ENCODE data around the gene RHO. TPM values are rescaled to one million over a fixed set of nuclear protein-coding genes. Genes with fewer than 3 reads are reported as not detected.

Gene RHO
- total RNA-seq, 2 donors from 2014 or later = not detected

- intact Hi-C loops (cut with DNase I) = no loop called here
- ATAC-seq (no peak), DNase-seq (no peak)
Observed at GRCh38 chr3:129553719-129554118, 25.3 kb downstream of the RHO start.

GRCh38 chr3:129554356-129555152, 26.1 kb downstream of the RHO start:
- DNase-seq (no peak), ATAC-seq (no peak)
- intact Hi-C loops (cut with DNase I) = loop anchor here in 1 of 2 donors (5.0 kb wide), 1 partner anchor 52 kb away; no protein-coding TSS in a partner anchor

GRCh38 chr3:129555153-129555550, 26.7 kb downstream of the RHO start:
- ATAC-seq (no peak), DNase-seq (no peak)
- intact Hi-C loops (cut with DNase I) = loop anchor here in 1 of 2 donors (5.0 kb wide), 1 partner anchor 53 kb away; no protein-coding TSS in a partner anchor

- intact Hi-C loops (cut with DNase I) = loop anchor here in 1 of 2 donors (5.0 kb wide), 1 partner anchor 53 kb away; no protein-coding TSS in a partner anchor
- ATAC-seq = no peak
- DNase-seq = no peak
Observed at GRCh38 chr3:129555616-129556357, 27.3 kb downstream of the RHO start.

GRCh38 chr3:129556358-129556695, 27.9 kb downstream of the RHO start:
- intact Hi-C loops (cut with DNase I) = loop anchor here in 1 of 2 donors (5.0 kb wide), 1 partner anchor 54 kb away; no protein-coding TSS in a partner anchor
- DNase-seq (no peak), ATAC-seq (no peak)

GRCh38 chr3:129556890-129557547, 28.6 kb downstream of the RHO start:
- intact Hi-C loops (cut with DNase I) = loop anchor here in 1 of 2 donors (5.0 kb wide), 1 partner anchor 55 kb away; no protein-coding TSS in a partner anchor
- ATAC-seq (no peak), DNase-seq (no peak)

GRCh38 chr3:129557548-129557894, 29.1 kb downstream of the RHO start:
- intact Hi-C loops (cut with DNase I) = loop anchor here in 1 of 2 donors (5.0 kb wide), 1 partner anchor 55 kb away; no protein-coding TSS in a partner anchor
- ATAC-seq (peak; percentile 12 to 21), DNase-seq (peak; percentile 73)

- intact Hi-C loops (cut with DNase I) = loop anchor here in 1 of 2 donors (5.0 kb wide), 1 partner anchor 56 kb away; no protein-coding TSS in a partner anchor
- no peak for DNase-seq
- no peak for ATAC-seq
Observed at GRCh38 chr3:129558081-129558771, 29.8 kb downstream of the RHO start.

GRCh38 chr3:129558772-129559564, 30.5 kb downstream of the RHO start:
- intact Hi-C loops (cut with DNase I) = loop anchor here in 1 of 2 donors (5.0 kb wide), 1 partner anchor 57 kb away; no protein-coding TSS in a partner anchor
- ATAC-seq = no peak
- DNase-seq = no peak

GRCh38 chr3:129559565-129560079, 31.2 kb downstream of the RHO start:
- intact Hi-C loops (cut with DNase I) = loop anchor here in 1 of 2 donors (5.0 kb wide), 2 partner anchors 43 to 57 kb away; no protein-coding TSS in a partner anchor
- ATAC-seq (no peak), DNase-seq (no peak)

- DNase-seq (peak; percentile 56), ATAC-seq (peak in 1 of 2 donors; percentile 32)
- intact Hi-C loops (cut with DNase I) = loop anchor here in 1 of 2 donors (5.0 kb wide), 1 partner anchor 42 kb away; no protein-coding TSS in a partner anchor
Observed at GRCh38 chr3:129560269-129560787, 31.9 kb downstream of the RHO start.

GRCh38 chr3:129560911-129561594, 32.6 kb downstream of the RHO start:
- ATAC-seq = peak; percentile 79 to 83
- intact Hi-C loops (cut with DNase I) = loop anchor here in 1 of 2 donors (5.0 kb wide), 1 partner anchor 41 kb away; no protein-coding TSS in a partner anchor

GRCh38 chr3:129561619-129562248, 33.3 kb downstream of the RHO start:
- DNase-seq = no peak
- intact Hi-C loops (cut with DNase I) = loop anchor here in 1 of 2 donors (5.0 kb wide), 1 partner anchor 41 kb away; no protein-coding TSS in a partner anchor
- no peak for ATAC-seq

More at GRCh38 chr3:129560911-129561594, 32.6 kb downstream of the RHO start:
- DNase-seq = peak; percentile 90

GRCh38 chr3:129562803-129563202, 34.4 kb downstream of the RHO start:
- no peak for ATAC-seq
- no peak for DNase-seq
- intact Hi-C loops (cut with DNase I) = loop anchor here in 1 of 2 donors (5.0 kb wide), 1 partner anchor 39 kb away; no protein-coding TSS in a partner anchor

- intact Hi-C loops (cut with DNase I) = loop anchor here in 1 of 2 donors (5.0 kb wide), 1 partner anchor 39 kb away; no protein-coding TSS in a partner anchor
- DNase-seq (no peak), ATAC-seq (no peak)
Observed at GRCh38 chr3:129563332-129563731, 34.9 kb downstream of the RHO start.

All from left cardiac atrium (tissue), 4 donors.